HG02970 (cell line): Measurements from ENCODE around the gene STPG1.

Experiments used
- ATAC-seq: cut with Tn5 transposase; IDR thresholded peaks from one replicate; pipeline ENCODE4 v1.9.1; 2021; ENCODE audit warnings: mild to moderate bottlenecking, moderate library complexity, moderate number of reproducible peaks; ENCODE audit not compliant: unreplicated experiment, low FRiP score

The STPG1 gene

DNA sequence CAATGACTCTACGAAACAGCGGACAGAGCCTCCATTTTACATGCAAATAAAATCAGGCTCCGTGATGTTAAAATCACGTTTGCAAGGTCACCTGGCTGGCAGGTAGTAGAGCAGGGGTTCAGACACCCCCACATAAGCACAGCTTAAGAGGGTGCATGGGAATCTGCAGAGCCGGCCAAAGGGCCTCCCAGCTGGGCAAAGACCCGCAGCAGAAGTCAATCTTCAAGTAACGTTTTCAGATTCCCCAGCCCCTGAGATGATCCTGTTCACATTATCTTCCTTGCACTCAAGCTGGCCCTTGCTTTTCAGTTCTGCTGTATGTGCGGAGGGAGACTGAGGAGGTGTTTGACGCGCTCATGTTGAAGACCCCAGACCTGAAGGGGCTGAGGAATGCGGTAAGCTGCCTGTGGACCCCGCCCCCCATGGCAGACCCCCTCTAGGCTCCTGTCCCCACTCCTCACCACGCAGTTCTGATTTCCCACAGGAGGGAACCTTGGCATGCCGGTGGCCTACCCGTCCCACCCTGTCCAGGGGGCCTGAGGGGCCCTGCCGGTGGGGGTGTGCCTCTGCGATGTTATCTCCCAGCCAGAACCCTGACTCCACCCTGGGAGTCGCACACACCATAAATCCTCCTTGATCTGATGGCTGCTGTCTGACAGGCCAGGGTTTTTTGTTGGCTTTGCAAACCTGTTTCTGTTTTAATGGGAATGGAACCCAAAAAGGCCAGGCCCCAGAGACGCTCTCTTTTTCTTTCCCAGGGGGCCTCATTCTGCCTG is 66.2 kb downstream of the STPG1 start:
- no peak for ATAC-seq

DNA sequence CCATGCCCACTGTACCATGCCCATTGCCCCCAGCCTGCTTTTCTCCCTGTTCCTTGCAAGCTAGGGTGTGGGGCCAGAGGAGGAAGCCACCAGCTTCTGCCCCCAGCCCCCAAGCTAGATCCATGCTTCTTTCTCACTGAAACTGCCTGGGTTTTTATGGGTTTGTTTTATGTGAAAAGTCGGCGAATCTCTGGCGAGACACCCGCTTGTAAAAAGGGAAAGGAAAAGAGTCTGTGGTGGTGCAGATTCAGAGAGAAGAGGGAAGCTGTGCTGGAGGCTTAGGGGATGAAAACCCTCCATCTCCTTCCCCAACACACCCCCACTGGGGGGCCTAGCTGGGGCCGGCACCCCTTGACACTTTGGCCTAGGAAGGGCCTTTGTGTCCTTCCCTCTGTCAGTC is 68.2 kb downstream of the STPG1 start:
- ATAC-seq: no peak

DNA sequence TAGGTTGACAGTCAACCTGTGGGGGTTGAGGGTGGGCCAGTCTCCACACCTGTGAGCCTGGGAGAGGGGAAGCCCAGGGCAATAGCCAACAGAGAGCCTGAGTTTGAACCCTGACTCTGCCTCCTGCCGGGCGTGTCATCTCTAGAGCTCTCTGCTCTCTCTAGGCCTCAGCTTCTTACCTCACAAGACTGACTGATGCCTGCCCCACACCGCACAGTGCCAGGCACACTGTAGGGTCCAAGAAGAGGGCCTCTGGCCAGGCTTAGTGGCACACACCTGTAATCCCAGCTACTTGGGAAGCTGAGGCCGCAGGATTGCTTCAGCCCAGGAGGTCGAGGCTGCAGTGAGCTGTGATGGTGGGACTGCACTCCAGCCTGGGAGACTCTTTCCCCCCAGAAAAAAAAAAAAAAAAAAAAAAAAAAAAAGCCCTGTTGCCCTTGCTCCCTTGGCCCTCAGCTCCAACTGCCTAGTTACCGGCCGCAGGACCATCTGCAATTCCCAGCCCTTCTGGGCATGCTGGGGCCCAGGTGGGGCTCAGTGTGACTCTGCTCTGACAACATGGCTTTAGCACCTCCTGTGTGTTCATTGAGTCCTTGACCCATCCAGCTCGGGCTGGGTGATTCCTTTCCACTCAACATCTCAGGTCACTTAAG is 69.4 kb downstream of the STPG1 start:
- no peak for ATAC-seq

DNA sequence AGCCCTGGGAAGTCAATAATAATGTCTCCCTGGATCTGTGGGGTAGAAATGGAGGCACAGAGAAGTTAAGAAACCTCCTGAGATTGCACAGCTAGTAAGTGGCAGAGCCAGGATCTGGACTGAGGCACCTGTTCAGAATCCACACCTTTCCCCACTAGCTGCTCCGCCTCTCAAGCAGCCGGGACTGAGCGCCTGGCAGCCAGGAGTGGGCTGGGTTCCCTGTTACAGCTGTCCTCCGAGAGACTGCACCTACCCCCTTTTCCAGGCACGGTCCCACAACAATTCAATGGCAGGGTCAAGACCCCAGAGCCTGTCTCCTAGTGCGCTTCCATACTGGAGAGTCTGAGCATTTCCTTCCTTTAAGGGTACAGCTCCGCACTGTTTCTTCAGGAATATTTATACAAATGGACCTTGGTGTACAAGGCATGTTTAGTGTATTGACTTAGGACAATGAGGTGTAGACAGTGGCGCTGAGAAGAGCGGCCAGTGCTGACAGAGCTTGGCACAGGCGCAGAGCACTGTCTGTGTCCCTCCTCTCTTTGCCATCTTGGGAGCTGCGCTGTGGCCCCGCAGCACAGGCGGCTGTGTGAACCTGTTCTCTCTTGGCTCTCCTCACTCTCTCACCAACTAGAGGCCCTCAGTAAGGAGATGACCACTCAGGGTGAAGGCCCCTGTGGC is 70.0 kb downstream of the STPG1 start:
- no peak for ATAC-seq

- no peak for ATAC-seq
These were observed 72.3 kb downstream of the STPG1 start for GRCh38 chr1:24341260-24341659.

- ATAC-seq: no peak
These were observed 72.8 kb downstream of the STPG1 start for GRCh38 chr1:24340770-24341169.

DNA sequence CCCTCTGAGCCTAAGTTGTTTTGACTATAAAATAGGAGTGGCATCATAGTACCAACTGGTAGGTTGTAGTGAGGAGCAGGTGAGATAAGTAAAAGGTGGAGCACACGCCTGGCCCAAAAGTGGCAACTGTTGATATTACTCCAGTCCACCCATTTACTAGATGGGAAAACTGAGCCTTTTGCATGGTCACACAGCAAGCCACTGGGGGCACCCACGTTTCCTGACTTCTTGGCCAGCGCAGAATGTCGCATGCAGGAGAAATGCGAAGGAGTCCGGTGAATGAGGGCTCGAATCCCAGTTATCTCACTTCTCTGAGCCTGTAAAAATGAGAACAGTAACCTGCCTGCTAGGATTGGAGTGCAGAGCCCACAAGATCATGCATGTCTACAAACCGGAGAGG is 73.6 kb downstream of the STPG1 start:
- ATAC-seq: no peak

DNA sequence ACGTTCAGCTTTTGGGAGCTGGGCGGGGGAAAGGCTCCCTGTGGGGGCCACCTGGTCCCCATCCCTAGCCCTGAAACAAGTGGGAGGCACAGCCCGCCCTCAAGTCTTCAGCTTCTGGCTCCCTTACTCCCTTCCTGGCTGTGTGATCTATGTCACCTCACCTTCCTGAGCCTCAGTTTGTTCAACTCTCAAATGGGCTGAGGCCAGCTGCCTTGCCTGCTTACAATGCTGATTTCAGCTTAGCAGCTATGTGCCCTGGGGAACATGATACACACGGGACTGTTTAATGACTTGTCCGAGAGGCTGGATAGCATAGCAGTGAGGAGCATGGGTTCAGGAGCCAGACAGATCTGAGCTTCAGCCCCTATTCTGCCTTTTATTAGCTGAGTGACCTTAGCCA is 75.1 kb downstream of the STPG1 start:
- no peak for ATAC-seq

DNA sequence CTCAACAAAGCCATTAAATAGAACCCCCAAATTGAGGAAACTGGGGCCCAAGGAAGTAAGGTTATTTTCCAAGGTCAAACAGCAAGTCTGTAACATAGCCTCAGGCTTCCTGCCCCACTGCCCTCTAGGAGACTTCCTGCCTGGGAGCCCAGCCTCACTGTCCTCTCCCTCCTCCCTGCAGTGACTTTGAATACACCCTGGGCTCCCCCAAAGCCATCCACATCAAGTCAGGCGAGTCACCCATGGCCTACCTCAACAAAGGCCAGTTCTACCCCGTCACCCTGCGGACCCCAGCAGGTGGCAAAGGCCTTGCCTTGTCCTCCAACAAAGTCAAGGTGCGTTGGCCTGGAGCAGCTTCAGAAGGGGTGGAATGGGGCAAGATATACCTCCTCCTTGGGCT is 76.1 kb downstream of the STPG1 start:
- ATAC-seq: no peak

DNA sequence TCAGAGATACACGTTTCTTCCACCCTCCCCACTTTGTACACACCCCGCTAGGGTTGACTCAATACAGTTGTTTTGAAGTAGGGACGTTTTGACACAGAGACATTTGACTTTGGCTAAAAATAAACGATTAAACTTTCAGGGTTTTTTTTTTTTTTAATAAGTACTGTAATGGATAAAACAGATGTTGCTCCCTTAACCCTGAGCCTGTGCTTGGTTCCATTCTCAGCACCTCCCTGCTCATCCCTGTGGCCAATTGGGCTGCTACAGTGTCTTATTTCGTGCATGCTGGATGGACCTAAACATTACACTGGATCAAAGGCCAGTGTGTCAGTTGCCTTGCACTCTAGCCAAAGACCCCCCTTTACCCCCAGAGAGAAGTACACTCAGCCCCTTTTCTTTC is 77.5 kb downstream of the STPG1 start:
- no peak for ATAC-seq

- ATAC-seq: no peak
These were observed 81.5 kb downstream of the STPG1 start for GRCh38 chr1:24331961-24332673.

- no peak for ATAC-seq
These were observed 83.6 kb downstream of the STPG1 start for GRCh38 chr1:24329797-24330543.

GRCh38 chr1:24329331-24329730 is 84.3 kb downstream of the STPG1 start:
- ATAC-seq: no peak

- ATAC-seq: no peak
These were observed 85.7 kb downstream of the STPG1 start for GRCh38 chr1:24327891-24328290.

DNA sequence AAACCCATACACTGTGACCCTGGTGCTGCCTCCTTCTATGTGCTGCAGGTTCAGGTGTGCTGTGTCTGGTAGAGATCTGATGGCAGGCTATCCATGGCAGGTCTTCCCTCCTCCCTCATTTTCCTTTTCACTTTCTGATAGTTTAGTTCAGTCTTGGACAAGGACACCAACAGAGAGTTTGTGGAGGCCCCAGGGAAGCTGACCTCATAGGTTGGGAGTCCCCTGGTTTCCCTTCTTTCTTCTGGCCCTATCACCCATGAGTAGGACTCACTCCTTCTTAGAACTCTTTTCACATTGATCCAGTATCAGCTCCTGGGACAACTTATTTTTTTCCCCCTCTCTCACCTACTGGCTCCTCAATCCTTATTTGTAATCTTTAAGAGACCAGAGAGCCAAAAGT is 86.1 kb downstream of the STPG1 start:
- no peak for ATAC-seq

DNA sequence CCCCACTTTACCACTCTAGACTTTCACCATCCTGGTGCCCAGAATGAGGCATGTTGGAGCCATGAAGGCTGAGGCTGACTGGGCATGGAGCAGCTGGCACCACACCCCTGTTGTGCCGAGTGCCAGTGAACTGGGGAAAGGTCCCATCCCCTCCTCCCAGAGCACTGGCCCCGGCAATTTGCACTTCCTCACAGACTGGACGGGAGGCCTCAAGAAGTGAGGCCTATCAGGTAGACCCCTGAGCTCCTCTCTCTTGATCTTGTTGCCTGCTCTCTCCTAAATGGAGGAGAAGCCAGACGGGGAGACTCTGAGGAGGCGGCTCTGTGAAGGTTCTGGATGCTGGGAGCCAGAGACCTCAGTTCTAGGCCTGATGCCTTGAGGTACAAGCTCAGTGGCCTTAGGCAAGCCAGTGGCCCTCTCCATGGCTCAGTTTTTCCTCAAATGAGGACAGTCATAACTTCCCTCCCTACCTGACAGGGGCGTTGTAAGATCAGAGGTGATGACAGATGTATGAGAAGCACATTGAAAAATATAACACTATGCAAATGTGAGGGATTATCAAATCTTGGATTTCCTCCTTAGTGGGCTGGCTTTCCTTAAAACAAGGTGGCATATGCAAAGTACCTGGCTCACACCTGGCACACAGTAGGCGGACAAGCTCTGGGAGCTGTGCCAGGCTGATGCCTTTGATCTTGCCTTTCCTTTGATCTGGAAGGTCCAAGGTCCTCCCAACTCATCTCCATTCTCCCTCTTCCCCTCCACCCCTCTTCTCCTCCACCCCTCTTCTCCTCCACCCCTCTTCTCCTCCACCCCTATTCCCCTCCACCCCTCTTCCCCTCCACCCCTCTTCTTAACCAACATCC is 87.8 kb downstream of the STPG1 start:
- no peak for ATAC-seq

DNA sequence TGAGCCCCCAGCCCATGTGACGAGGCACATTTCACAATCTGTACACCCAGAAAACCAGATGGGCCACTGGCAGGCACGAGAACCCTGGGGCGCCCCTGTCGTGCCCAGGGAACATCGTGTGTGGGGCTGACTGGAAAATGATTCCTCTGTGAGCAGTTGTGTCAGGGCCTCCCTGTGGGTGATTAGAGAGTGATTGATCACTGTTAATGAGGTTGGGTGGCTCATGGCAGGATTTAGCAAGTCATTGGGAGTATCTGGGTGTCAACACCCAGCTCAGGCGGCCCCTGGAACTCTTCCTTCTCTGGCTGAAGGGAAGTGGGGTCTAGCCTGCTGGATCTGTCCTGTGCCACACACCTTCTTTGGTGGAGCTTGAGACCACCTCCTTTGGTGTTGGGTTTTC is 88.7 kb downstream of the STPG1 start:
- ATAC-seq: no peak

DNA sequence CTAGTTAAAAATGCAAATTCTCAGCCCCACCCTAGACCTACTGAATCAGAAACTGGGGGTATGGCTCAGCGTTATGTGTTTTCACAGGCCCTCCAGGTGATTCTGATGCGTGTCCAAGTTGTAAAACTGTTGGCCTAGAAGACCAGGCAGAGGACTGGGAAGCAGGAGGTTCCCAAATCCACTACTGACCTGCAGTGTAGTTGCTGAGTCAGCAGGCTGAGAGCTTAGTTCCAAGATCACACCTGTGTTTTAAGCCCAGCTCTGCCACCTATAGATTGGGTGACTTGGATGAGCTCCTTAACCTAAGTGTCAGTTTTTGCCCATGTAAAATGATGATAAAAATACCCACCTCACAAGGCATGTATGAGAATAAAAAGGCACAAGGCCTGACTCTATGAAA is 90.3 kb downstream of the STPG1 start:
- no peak for ATAC-seq

- ATAC-seq: no peak
These were observed 91.0 kb downstream of the STPG1 start for GRCh38 chr1:24322470-24323177.
